HepG2 (cell line): ENCODE measurements around the gene B3GNT2.

Experiments
- CHD2 ChIP-seq: IDR thresholded peaks from 2 replicates; pipeline ENCODE4 v1.6.1; 2011; ENCODE audit warnings: low read depth, low read length, improper control_type of control experiment
- EP300 ChIP-seq, 3 experiments: sonication (generic) in 1 of 3; formaldehyde crosslinking in 1 of 3; IDR thresholded peaks; 2 replicates each; pipeline versions ENCODE4 v1.5.1 to v1.6.1; 2011 to 2020; ENCODE audit warnings: low read depth in 2 of 3, low read length in 2 of 3, borderline replicate concordance in 1 of 3, improper control_type of control experiment in 1 of 3, mild to moderate bottlenecking in 1 of 3, missing genetic modification reagents in 1 of 3, moderate library complexity in 1 of 3
- GABPA ChIP-seq, 2 experiments: IDR thresholded peaks; 2 replicates each; pipeline ENCODE4 v1.6.1; 2011 to 2016; ENCODE audit warnings: low read depth in 2 of 2, low read length in 1 of 2, missing biosample characterization in 1 of 2, missing genetic modification characterization in 1 of 2
- YEATS4 ChIP-seq: sonication (generic); formaldehyde crosslinking; IDR thresholded peaks from 2 replicates; pipeline ENCODE4 v1.4.0; 2020; ENCODE audit warnings: missing genetic modification reagents, borderline replicate concordance
- ZBTB20 ChIP-seq: sonication (generic); formaldehyde crosslinking; IDR thresholded peaks from 2 replicates; pipeline ENCODE4 v1.8.1; 2023; ENCODE audit warnings: missing genetic modification reagents, low read depth, mild to moderate bottlenecking, borderline replicate concordance
- ZSCAN22 ChIP-seq: sonication (generic); formaldehyde crosslinking; IDR thresholded peaks from 2 replicates; pipeline ENCODE4 v1.4.0; 2020; ENCODE audit warnings: mild to moderate bottlenecking, missing genetic modification reagents
- TF ChIP-seq, protein P1 (sequence below): sonication (generic); formaldehyde crosslinking; IDR thresholded peaks from 2 replicates; pipeline ENCODE4 v1.5.0; 2020; ENCODE audit warnings: mild to moderate bottlenecking, missing genetic modification reagents, moderate library complexity
- TF ChIP-seq, protein P2 (sequence below): sonication (generic); formaldehyde crosslinking; IDR thresholded peaks from 2 replicates; pipeline ENCODE4 v1.8.1; 2023; ENCODE audit warnings: mild to moderate bottlenecking, missing genetic modification reagents, borderline replicate concordance
- TF ChIP-seq, protein P3 (sequence below): IDR thresholded peaks from 2 replicates; pipeline ENCODE4 v1.6.1; 2012; ENCODE audit warnings: low read length, improper control_type of control experiment
- TF ChIP-seq, protein P4 (sequence below): sonication (generic); formaldehyde crosslinking; IDR thresholded peaks from 2 replicates; pipeline ENCODE4 v1.4.0; 2020; ENCODE audit warnings: missing genetic modification reagents

DNA sequence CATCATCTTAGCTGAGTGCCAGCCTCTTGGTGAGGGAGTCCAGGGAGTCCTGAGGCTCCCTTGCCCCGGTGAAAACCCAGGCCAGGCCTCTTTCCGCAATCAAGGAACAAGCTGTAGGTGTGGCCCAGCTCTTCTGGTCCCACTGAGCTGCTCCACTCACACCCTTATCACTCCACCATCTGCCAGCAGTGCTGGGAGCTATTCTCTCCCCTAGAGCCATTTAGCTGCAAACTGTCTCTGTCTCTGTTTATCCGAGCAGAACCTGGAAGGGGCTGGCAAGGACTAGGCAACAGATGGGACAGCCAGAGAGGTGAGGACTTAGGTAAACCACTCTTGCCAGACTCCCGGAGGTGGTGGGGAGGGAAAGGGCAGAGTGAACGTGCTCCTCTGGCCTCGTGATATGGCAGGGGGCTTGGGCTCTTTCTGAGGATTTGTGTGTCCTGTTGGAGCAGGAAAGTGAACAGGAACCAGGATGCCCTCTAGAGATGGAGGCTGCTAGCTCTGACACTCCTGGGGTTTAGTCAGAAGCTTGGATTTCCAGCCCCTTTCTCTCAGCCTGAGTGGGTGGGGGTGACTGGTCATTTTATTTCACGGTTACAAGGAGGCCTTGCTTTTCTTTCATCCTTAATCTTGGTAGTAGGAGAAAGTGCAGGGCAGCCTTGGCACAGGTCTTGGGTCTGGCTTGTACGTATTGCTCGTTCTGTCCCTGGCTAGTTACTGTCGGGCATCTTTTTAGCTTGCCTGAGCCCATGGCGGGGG lies 19.6 kb downstream of the B3GNT2 start:
- TF ChIP-seq GABPA (IDR thresholded peaks at IDR 0.05; ENCODE audit: low read depth, low read length) (no peak), GABPA (CRISPR knock-in tag; IDR thresholded peaks at IDR 0.05; ENCODE audit: low read depth) (no peak), YEATS4 (CRISPR knock-in tag) (no peak), ZBTB20 (CRISPR knock-in tag) (no peak), EP300 (IDR thresholded peaks at IDR 0.05; ENCODE audit: low read depth in 2 of 2, low read length in 2 of 2) (no peak), EP300 (CRISPR knock-in tag; IDR thresholded peaks at IDR 0.05; ENCODE audit: borderline replicate concordance) (no peak), CHD2 (no peak), ZSCAN22 (CRISPR knock-in tag) (no peak)
- TF ChIP-seq, protein P1, sequence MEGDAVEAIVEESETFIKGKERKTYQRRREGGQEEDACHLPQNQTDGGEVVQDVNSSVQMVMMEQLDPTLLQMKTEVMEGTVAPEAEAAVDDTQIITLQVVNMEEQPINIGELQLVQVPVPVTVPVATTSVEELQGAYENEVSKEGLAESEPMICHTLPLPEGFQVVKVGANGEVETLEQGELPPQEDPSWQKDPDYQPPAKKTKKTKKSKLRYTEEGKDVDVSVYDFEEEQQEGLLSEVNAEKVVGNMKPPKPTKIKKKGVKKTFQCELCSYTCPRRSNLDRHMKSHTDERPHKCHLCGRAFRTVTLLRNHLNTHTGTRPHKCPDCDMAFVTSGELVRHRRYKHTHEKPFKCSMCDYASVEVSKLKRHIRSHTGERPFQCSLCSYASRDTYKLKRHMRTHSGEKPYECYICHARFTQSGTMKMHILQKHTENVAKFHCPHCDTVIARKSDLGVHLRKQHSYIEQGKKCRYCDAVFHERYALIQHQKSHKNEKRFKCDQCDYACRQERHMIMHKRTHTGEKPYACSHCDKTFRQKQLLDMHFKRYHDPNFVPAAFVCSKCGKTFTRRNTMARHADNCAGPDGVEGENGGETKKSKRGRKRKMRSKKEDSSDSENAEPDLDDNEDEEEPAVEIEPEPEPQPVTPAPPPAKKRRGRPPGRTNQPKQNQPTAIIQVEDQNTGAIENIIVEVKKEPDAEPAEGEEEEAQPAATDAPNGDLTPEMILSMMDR: no peak
- TF ChIP-seq, protein P2, sequence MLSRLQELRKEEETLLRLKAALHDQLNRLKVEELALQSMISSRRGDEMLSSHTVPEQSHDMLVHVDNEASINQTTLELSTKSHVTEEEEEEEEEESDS: no peak
- TF ChIP-seq, protein P3, sequence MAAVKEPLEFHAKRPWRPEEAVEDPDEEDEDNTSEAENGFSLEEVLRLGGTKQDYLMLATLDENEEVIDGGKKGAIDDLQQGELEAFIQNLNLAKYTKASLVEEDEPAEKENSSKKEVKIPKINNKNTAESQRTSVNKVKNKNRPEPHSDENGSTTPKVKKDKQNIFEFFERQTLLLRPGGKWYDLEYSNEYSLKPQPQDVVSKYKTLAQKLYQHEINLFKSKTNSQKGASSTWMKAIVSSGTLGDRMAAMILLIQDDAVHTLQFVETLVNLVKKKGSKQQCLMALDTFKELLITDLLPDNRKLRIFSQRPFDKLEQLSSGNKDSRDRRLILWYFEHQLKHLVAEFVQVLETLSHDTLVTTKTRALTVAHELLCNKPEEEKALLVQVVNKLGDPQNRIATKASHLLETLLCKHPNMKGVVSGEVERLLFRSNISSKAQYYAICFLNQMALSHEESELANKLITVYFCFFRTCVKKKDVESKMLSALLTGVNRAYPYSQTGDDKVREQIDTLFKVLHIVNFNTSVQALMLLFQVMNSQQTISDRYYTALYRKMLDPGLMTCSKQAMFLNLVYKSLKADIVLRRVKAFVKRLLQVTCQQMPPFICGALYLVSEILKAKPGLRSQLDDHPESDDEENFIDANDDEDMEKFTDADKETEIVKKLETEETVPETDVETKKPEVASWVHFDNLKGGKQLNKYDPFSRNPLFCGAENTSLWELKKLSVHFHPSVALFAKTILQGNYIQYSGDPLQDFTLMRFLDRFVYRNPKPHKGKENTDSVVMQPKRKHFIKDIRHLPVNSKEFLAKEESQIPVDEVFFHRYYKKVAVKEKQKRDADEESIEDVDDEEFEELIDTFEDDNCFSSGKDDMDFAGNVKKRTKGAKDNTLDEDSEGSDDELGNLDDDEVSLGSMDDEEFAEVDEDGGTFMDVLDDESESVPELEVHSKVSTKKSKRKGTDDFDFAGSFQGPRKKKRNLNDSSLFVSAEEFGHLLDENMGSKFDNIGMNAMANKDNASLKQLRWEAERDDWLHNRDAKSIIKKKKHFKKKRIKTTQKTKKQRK: no peak
- TF ChIP-seq, protein P4, sequence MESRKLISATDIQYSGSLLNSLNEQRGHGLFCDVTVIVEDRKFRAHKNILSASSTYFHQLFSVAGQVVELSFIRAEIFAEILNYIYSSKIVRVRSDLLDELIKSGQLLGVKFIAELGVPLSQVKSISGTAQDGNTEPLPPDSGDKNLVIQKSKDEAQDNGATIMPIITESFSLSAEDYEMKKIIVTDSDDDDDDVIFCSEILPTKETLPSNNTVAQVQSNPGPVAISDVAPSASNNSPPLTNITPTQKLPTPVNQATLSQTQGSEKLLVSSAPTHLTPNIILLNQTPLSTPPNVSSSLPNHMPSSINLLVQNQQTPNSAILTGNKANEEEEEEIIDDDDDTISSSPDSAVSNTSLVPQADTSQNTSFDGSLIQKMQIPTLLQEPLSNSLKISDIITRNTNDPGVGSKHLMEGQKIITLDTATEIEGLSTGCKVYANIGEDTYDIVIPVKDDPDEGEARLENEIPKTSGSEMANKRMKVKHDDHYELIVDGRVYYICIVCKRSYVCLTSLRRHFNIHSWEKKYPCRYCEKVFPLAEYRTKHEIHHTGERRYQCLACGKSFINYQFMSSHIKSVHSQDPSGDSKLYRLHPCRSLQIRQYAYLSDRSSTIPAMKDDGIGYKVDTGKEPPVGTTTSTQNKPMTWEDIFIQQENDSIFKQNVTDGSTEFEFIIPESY (CRISPR knock-in tag): no peak
